Measurements from ENCODE around the gene OR10H1.
"Not testable (repeated sequence)": the region's sequence is repeated elsewhere in the genome, so short reads cannot be mapped to it uniquely, and the experiment has no call there.

GRCh38 chr19:15839888-15840287 lies 24.4 kb upstream of the OR10H1 start:
- not testable (repeated sequence) for TF ChIP-seq CTCF, POLR2A, POLR2AphosphoS5 (IDR thresholded peaks at IDR 0.05)

Measured in stomach (tissue), 4 donors.